Progenitor cell of endocrine pancreas (in vitro differentiated cells): ENCODE measurements around the gene SPINK2. TPM values are rescaled to one million over a fixed set of nuclear protein-coding genes. Genes with fewer than 3 reads are reported as not detected.

Source experiments
- DNase-seq: peaks from one replicate; pipeline ENCODE4 v3.0.0; 2021; ENCODE audit warnings: low spot score; ENCODE audit not compliant: unreplicated experiment
- H3K27ac Mint-ChIP-seq: 2 replicates; pipeline ENCODE4 v1.8.0; 2021; ENCODE audit warnings: mild to moderate bottlenecking, moderate library complexity, mixed read lengths
- H3K27me3 Mint-ChIP-seq: 2 replicates; pipeline ENCODE4 v1.8.0; 2021; ENCODE audit warnings: mixed read lengths
- H3K36me3 Mint-ChIP-seq: 2 replicates; pipeline ENCODE4 v1.8.0; 2022; ENCODE audit warnings: mixed read lengths; ENCODE audit not compliant: insufficient read depth
- H3K4me1 Mint-ChIP-seq: 2 replicates; pipeline ENCODE4 v1.8.0; 2021; ENCODE audit warnings: low read depth, mixed read lengths
- H3K4me3 Mint-ChIP-seq: 2 replicates; pipeline ENCODE4 v1.8.0; 2021; ENCODE audit warnings: low read depth, mild to moderate bottlenecking, moderate library complexity, mixed read lengths
- H3K9me3 Mint-ChIP-seq: 2 replicates; pipeline ENCODE4 v1.8.0; 2021; ENCODE audit warnings: low read depth, mixed read lengths
- total RNA-seq: library from RNA; stranded (reverse); gene quantifications from 2 replicates; pipeline ENCODE4 v1.2.1, GENCODE V29; 2021
- TF ChIP-seq, protein P1 (sequence below): fragments of 200-600 bp; sonication (generic); IDR thresholded peaks from one replicate; pipeline ENCODE4 v1.5.0; 2021; ENCODE audit warnings: antibody characterized with exemption, mild to moderate bottlenecking; ENCODE audit not compliant: unreplicated experiment

Gene SPINK2
- total RNA-seq, 1 donor from 2014 or later: not detected

DNA sequence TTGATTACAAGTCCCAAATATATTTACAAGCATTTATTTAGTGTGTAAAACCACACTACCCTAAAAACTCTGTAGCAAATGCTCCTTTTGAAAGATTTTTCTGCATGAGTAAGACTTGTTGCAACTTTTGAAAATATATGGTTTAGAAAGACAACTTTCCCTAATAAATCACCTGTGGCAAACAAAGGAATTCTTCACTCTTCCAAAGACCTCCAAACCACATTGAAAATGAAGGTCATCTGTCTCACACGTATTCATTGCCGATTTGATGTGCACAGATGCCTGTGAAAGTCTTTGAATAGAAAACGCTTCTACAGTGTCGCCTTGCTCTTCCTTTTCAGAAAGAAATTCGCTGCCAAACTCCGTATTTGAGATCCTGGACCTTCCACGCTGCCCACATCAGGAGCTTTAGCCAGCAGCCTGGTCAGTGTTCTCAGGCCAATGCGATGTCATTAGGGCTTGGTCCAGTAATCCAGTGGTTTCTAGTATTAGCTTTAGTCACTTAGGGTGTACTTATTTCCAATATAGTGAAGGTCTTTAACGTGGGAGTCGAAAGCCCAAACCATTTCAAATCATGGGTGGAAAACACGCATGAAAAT is 22.2 kb downstream of the SPINK2 start:
- H3K4me3 Mint-ChIP-seq: peak overlapping the region; percentile 74
- TF ChIP-seq, protein P1, sequence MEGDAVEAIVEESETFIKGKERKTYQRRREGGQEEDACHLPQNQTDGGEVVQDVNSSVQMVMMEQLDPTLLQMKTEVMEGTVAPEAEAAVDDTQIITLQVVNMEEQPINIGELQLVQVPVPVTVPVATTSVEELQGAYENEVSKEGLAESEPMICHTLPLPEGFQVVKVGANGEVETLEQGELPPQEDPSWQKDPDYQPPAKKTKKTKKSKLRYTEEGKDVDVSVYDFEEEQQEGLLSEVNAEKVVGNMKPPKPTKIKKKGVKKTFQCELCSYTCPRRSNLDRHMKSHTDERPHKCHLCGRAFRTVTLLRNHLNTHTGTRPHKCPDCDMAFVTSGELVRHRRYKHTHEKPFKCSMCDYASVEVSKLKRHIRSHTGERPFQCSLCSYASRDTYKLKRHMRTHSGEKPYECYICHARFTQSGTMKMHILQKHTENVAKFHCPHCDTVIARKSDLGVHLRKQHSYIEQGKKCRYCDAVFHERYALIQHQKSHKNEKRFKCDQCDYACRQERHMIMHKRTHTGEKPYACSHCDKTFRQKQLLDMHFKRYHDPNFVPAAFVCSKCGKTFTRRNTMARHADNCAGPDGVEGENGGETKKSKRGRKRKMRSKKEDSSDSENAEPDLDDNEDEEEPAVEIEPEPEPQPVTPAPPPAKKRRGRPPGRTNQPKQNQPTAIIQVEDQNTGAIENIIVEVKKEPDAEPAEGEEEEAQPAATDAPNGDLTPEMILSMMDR: no peak

DNA sequence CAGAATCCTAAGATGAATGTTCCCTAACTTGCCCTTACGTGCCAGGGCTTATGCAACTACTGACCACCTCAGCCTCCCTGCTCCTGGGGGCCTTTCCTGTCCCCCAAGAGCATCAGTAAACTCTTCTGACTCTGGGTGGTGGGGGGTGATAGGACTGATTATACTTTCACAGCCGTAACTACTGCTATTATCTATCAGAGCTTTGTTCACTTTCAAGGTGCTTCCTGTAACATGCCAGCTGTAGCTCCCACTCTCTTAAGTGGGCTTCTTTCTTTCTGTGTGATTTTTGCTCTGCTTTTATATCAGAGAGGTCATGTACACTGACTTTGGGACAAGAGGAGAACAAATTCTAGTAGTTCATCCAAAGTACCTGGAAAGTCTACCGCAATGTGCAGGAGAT is 25.3 kb downstream of the SPINK2 start:
- Mint-ChIP-seq H3K4me3 (no peak overlapping the region), H3K9me3 (no peaks in the 10 kb centered on the region), H3K4me1 (no peaks in the 10 kb centered on the region), H3K27ac (no peak overlapping the region), H3K27me3 (peaks cover 8% of the 10 kb centered on the region), H3K36me3 (no peaks in the 10 kb centered on the region)
- TF ChIP-seq, protein P1: no peak
- DNase-seq: no peak

More for the DNA sequence above, 22.2 kb downstream of the SPINK2 start:
- Mint-ChIP-seq H3K27ac (no peak overlapping the region), H3K9me3 (no peaks in the 10 kb centered on the region), H3K36me3 (no peaks in the 10 kb centered on the region), H3K27me3 (peaks cover 8% of the 10 kb centered on the region), H3K4me1 (no peaks in the 10 kb centered on the region)
- no peak for DNase-seq

DNA sequence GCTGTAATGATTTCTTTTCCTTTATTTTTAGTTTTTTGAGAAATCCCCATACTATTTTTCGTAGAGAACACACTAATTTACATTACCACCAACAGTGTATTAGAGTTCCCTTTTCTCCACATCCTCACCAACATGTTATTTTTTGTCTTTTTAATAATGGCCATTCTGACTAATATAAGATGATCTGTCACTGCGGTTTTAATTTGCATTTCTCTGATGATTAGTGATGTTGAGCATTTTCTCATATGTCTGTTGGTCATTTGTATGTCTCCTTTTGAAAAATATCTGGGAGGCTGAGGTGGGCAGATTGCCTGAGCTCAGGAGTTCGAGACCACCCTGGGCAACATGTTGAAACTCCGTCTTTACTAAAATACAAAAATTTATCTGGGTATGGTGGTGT is 30.2 kb downstream of the SPINK2 start:
- peaks cover 3% of the 10 kb centered on the region for H3K4me1 Mint-ChIP-seq
- no peaks in the 10 kb centered on the region for H3K27me3 Mint-ChIP-seq
- no peak overlapping the region for H3K27ac Mint-ChIP-seq
- H3K4me3 Mint-ChIP-seq: no peak overlapping the region
- no peaks in the 10 kb centered on the region for H3K9me3 Mint-ChIP-seq
- DNase-seq: no peak
- H3K36me3 Mint-ChIP-seq: no peaks in the 10 kb centered on the region
- TF ChIP-seq, protein P1: no peak

DNA sequence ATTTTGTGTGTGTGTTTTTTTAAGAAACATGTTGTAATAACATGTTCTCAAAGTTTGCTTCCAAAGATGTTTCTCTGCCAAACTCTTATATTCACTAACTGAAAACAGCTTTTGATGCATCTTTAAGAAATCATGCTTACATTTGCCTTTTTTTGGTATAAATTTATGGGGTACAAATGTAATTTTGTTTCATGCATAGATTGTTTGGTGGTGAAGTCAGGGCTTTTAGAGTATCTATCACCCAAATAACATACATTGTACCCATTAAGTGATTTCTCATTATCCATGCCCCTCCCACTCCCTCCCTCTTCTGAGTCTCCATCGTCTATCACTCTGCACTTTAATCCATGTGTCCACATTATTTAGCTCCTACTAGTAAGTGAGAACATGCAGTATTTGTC is 30.8 kb downstream of the SPINK2 start:
- Mint-ChIP-seq H3K36me3 (no peaks in the 10 kb centered on the region), H3K4me3 (no peak overlapping the region), H3K4me1 (peaks cover 3% of the 10 kb centered on the region), H3K27me3 (no peaks in the 10 kb centered on the region), H3K9me3 (no peaks in the 10 kb centered on the region), H3K27ac (no peak overlapping the region)
- TF ChIP-seq, protein P1: no peak
- DNase-seq: no peak

DNA sequence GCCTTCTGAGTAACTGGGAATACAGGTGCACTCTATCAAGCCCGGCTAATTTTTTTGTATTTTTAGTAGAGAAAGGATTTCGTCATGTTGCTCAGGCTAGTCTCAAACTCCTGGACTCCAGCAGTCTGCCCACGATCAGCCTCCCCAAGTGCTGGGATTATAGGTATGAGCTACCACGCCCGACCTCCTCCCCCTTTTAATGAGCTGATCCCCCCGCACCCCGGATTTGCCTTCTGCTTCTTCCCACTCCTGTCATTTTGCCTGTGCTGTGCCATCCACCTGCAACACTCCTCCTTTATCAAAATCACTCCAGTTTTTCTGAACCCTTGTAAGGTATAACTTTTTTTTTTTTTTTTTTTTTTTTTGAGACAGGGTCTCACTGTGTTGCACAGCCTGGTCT is 33.4 kb downstream of the SPINK2 start:
- TF ChIP-seq, protein P1: no peak
- Mint-ChIP-seq H3K27me3 (peaks cover 5% of the 10 kb centered on the region), H3K36me3 (no peaks in the 10 kb centered on the region), H3K27ac (no peak overlapping the region), H3K4me3 (no peak overlapping the region), H3K9me3 (no peaks in the 10 kb centered on the region), H3K4me1 (peaks cover 3% of the 10 kb centered on the region)
- DNase-seq: no peak
